Stimulated activated CD4-positive, alpha-beta T cell treated with anti-CD3 and anti-CD28 coated beads, Interleukin-2, amount 100 ng/mL, for 48 hours (primary cell): ENCODE measurements around the gene ACP2.
"Not testable (repeated sequence)": the region's sequence is repeated elsewhere in the genome, so short reads cannot be mapped to it uniquely, and the experiment has no call there.

Experiments used
- DNase-seq, 2 donors: peaks; one replicate each; pipeline ENCODE4 v3.0.0-alpha.2; 2020

The ACP2 gene

GRCh38 chr11:47192111-47192510, 56.5 kb downstream of the ACP2 start:
- no peak for DNase-seq

GRCh38 chr11:47191137-47191536, 57.5 kb downstream of the ACP2 start:
- not testable (repeated sequence) for DNase-seq
